B cell (primary cell): Measurements from ENCODE around the gene SNX14. TPM values are rescaled to one million over a fixed set of nuclear protein-coding genes. Genes with fewer than 3 reads are reported as not detected.

Source experiments
- ATAC-seq: fragments of 200-7000 bp; cut with Tn5 transposase; one replicate; pipeline ENCODE4 v1.10.0; 2021; ENCODE audit warnings: low read depth, mild to moderate bottlenecking, moderate number of reproducible peaks, moderate library complexity
- CTCF ChIA-PET: fragments of 350-600 bp; sonication (Branson Sonifier 250); formaldehyde crosslinking; loops from one replicate; lab custom pipeline; 2021; ENCODE audit warnings: antibody characterized with exemption, inconsistent platforms; lab: Charles Lee
- POLR2A ChIA-PET: fragments of 350-600 bp; sonication (Branson Sonifier 250); formaldehyde crosslinking; loops from one replicate; lab custom pipeline; 2021; ENCODE audit warnings: antibody characterized with exemption; lab: Charles Lee
- DNase-seq: peaks from one replicate; pipeline ENCODE4 v3.0.0; 2013
- H2AFZ ChIP-seq: 2 replicates; pipeline ENCODE4 v1.6.1; 2012; ENCODE audit warnings: mild to moderate bottlenecking, low read depth, low read length; ENCODE audit not compliant: insufficient read depth, poor library complexity, severe bottlenecking
- H3K27ac ChIP-seq, 2 donors: 1 replicate in 1 of 2; 2 replicates in 1 of 2; pipeline ENCODE4 v1.5.1; 2012 to 2013; ENCODE audit warnings: low read length in 2 of 2, mild to moderate bottlenecking in 2 of 2, moderate library complexity in 1 of 2
- H3K27me3 ChIP-seq, 4 experiments: fragments of 200-600 bp in 1 of 4; sonication (generic) in 1 of 4; replicated peaks in 1 of 4; 1 replicate in 2 of 4; 2 replicates in 2 of 4; pipeline versions ENCODE4 v1.6.1 to v1.7.0; 2013 to 2016; ENCODE audit warnings: low read length in 3 of 4, mild to moderate bottlenecking in 2 of 4, mixed read lengths in 1 of 4, moderate library complexity in 1 of 4; ENCODE audit not compliant: insufficient read depth in 4 of 4, control insufficient read depth in 3 of 4; ENCODE audit errors: control extremely low read depth in 1 of 4
- H3K36me3 ChIP-seq, 2 experiments: replicated peaks in 1 of 2; 1 replicate in 1 of 2; 2 replicates in 1 of 2; pipeline versions ENCODE4 v1.6.1 to v1.7.1; 2013; ENCODE audit warnings: low read length in 1 of 2; ENCODE audit not compliant: insufficient read depth in 2 of 2, control insufficient read depth in 1 of 2; ENCODE audit errors: control extremely low read depth in 1 of 2, extremely low read depth in 1 of 2
- H3K4me1 ChIP-seq, 2 donors: fragments of 200-600 bp in 1 of 2; sonication (generic) in 1 of 2; 1 replicate in 1 of 2; 2 replicates in 1 of 2; pipeline versions ENCODE4 v1.5.1 to v1.6.1; 2013 to 2017; ENCODE audit warnings: low read length in 2 of 2; ENCODE audit not compliant: control insufficient read depth in 2 of 2, insufficient read depth in 2 of 2
- H3K4me2 ChIP-seq: replicated peaks from 2 replicates; pipeline ENCODE3; 2012; ENCODE audit warnings: mild to moderate bottlenecking, low read depth, low read length; ENCODE audit not compliant: poor library complexity, severe bottlenecking
- H3K4me3 ChIP-seq, 5 experiments: fragments of 200-600 bp in 1 of 5; sonication (generic) in 1 of 5; 1 replicate in 3 of 5; 2 replicates in 2 of 5; pipeline versions ENCODE4 v1.5.1 to v1.7.0; 2011 to 2016; ENCODE audit warnings: low read length in 4 of 5, mild to moderate bottlenecking in 4 of 5, low read depth in 2 of 5, control low read depth in 1 of 5, moderate library complexity in 1 of 5; ENCODE audit not compliant: insufficient read depth in 1 of 5; ENCODE audit errors: control extremely low read depth in 1 of 5, extremely low read depth in 1 of 5
- H3K79me2 ChIP-seq: fragments of 200-600 bp; sonication (generic); one replicate; pipeline ENCODE4 v1.6.0; 2016; ENCODE audit warnings: low read length; ENCODE audit not compliant: control insufficient read depth, insufficient read depth
- H3K9ac ChIP-seq: fragments of 200-600 bp; sonication (generic); 2 replicates; pipeline ENCODE4 v1.6.1; 2017; ENCODE audit warnings: mild to moderate bottlenecking, low read length, moderate library complexity
- H3K9me3 ChIP-seq, 3 donors: one replicate each; pipeline versions ENCODE4 v1.6.1 to v1.7.1; 2013; ENCODE audit warnings: low read length in 2 of 3; ENCODE audit not compliant: control insufficient read depth in 2 of 3, insufficient read depth in 1 of 3; ENCODE audit errors: control extremely low read depth in 1 of 3
- H4K20me1 ChIP-seq: 2 replicates; pipeline ENCODE4 v1.6.0; 2012; ENCODE audit warnings: mild to moderate bottlenecking, low read length; ENCODE audit not compliant: insufficient read depth, control insufficient read depth, poor library complexity, severe bottlenecking
- H3K27ac Mint-ChIP-seq: one replicate; pipeline ENCODE4 v1.8.0; 2021; ENCODE audit warnings: mixed read lengths
- H3K27me3 Mint-ChIP-seq: one replicate; pipeline ENCODE4 v1.8.0; 2021; ENCODE audit warnings: mixed read lengths
- H3K4me1 Mint-ChIP-seq: one replicate; pipeline ENCODE4 v1.8.0; 2021; ENCODE audit warnings: mixed read lengths
- H3K4me3 Mint-ChIP-seq: one replicate; pipeline ENCODE4 v1.8.0; 2021; ENCODE audit warnings: mixed read lengths
- H3K9me3 Mint-ChIP-seq: one replicate; pipeline ENCODE4 v1.8.0; 2022; ENCODE audit warnings: mixed read lengths; ENCODE audit not compliant: insufficient read depth
- CTCF ChIP-seq: fragments of 200-600 bp; IDR thresholded peaks from one replicate; pipeline ENCODE4 v1.8.0; 2022; ENCODE audit warnings: antibody characterized with exemption, mild to moderate bottlenecking
- EZH2 ChIP-seq: IDR thresholded peaks from 2 replicates; pipeline ENCODE4 v1.6.1; 2012; ENCODE audit warnings: borderline replicate concordance, low read depth, mild to moderate bottlenecking, moderate library complexity, low read length; ENCODE audit not compliant: insufficient read depth, poor library complexity, severe bottlenecking
- WGBS: methylation state at CpG from one replicate; pipeline ENCODE4 v1.1.5; 2013; ENCODE audit warnings: missing lambda C conversion rate; ENCODE audit not compliant: insufficient coverage; 5-methylcytosine and 5-hydroxymethylcytosine counted together
- intact Hi-C: fragments of 100-400 bp; cut with micrococcal nuclease; formaldehyde crosslinking; loops from one replicate; pipeline ENCODE4 v1.10.0; 2022
- polyA plus RNA-seq: library from polyadenylated mRNA; depleted of rRNA; stranded (reverse); fragments of >200 nt; gene quantifications from 2 replicates; pipeline ENCODE4 v1.2.3, GENCODE V29; 2012
- total RNA-seq, 2 donors: library from RNA; stranded (reverse); fragments of 120-200 nt in 1 of 2; gene quantifications; 1 replicate in 1 of 2; 2 replicates in 1 of 2; pipeline versions ENCODE4 v1.2.3 to v1.2.4, GENCODE V29; 2013 to 2022

The SNX14 gene
- total and polyA plus RNA-seq, 2 donors (not counting 1 experiment from before 2014, with no cell fraction given), result 36.9 to 80.0 TPM

- no peak overlapping the region for H3K27ac Mint-ChIP-seq
- peaks cover 7% of the 10 kb centered on the region for H3K79me2 ChIP-seq
- CTCF ChIA-PET, result no interaction called here
Observed at GRCh38 chr6:85614780-85615179, 21.1 kb upstream of the SNX14 start.

More at GRCh38 chr6:85614780-85615179, 21.1 kb upstream of the SNX14 start:
- intact Hi-C loops, result no loop called here
- no peak overlapping the region for H3K4me3 Mint-ChIP-seq
- no peak overlapping the region for H3K4me3 ChIP-seq
- H3K27ac ChIP-seq, result no peak overlapping the region
- H3K9me3 Mint-ChIP-seq, result no peaks in the 10 kb centered on the region
- ATAC-seq (no peak), DNase-seq (no peak)
- H3K4me2 ChIP-seq, result no peak overlapping the region
- POLR2A ChIA-PET, result no interaction called here
- H3K36me3 ChIP-seq, result peaks cover 38 to 88% of the 10 kb centered on the region in 2 experiments
- H4K20me1 ChIP-seq, result peaks cover 27% of the 10 kb centered on the region
- H2AFZ ChIP-seq, result no peak overlapping the region
- WGBS, result 97% methylated on average over 17 of the region's 17 CpGs
- H3K4me1 ChIP-seq, result no peaks in the 10 kb centered on the region
- H3K4me1 Mint-ChIP-seq, result no peaks in the 10 kb centered on the region
- no peak for TF ChIP-seq CTCF
- TF ChIP-seq EZH2, result no peak
- H3K27me3 ChIP-seq, result no peaks in the 10 kb centered on the region
- no peaks in the 10 kb centered on the region for H3K9me3 ChIP-seq
- H3K27me3 Mint-ChIP-seq, result no peaks in the 10 kb centered on the region
- no peak overlapping the region for H3K9ac ChIP-seq
